ENCODE data around the gene BRD3OS.
"Not testable (repeated sequence)": the region's sequence is repeated elsewhere in the genome, so short reads cannot be mapped to it uniquely, and the experiment has no call there.

BRD3OS gene

DNA sequence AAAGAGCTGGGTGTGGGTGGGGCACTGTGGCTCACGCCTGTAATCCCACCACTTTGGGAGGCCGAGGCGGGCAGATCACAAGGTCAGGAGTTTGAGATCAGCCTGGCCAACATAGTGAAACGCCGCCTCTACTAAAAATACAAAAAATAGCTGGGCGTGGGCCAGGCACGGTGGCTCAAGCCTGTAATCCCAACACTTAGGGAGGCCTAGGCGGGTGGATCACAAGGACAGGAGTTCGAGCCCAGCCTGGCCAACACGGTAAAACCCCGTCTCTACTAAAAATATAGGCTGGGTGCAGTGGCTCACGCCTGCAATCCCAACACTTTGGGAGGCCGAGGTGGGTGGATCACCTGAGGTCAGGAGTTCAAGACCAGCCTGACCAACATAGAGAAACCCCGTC lies 36.5 kb upstream of the BRD3OS start:
- DNase-seq (ENCODE audit: low read depth, low spot score) = not testable (repeated sequence)

DNA sequence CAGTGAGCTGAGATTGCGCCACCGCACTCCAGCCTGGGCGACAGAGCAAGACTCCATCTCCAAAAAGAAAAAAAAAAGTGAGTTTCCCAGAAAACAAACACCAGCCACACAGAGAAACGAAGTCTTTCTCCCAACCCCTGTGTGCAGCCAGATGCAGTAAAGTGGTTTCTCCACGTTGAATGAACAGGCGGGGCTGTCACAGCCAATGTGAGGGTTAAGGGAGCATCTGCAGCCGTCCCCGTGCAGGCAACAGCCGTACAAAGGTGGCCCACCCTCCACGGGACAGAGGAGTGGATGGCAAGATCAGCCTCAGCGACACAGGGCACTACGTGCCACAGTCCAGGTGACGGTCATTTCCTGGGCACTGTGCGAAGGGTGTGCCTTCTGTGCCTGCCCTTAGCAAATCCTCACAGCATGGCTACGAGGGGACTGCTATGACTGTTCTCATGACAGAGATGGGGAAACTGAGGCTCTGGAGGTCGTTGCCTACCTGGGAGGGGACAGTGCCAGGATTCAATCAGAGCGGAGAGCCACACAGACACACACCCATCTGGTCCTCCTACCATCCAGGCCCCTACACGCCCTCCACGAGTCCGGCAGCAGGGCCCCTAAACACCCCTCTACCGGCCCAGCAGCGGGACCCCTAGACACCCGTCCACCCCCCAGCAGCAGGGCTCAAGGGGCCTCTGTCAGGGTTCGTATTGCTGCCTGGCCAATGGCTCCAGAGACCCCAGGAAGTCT lies 35.5 kb upstream of the BRD3OS start:
- DNase-seq (ENCODE audit: low read depth, low spot score) = no peak

DNA sequence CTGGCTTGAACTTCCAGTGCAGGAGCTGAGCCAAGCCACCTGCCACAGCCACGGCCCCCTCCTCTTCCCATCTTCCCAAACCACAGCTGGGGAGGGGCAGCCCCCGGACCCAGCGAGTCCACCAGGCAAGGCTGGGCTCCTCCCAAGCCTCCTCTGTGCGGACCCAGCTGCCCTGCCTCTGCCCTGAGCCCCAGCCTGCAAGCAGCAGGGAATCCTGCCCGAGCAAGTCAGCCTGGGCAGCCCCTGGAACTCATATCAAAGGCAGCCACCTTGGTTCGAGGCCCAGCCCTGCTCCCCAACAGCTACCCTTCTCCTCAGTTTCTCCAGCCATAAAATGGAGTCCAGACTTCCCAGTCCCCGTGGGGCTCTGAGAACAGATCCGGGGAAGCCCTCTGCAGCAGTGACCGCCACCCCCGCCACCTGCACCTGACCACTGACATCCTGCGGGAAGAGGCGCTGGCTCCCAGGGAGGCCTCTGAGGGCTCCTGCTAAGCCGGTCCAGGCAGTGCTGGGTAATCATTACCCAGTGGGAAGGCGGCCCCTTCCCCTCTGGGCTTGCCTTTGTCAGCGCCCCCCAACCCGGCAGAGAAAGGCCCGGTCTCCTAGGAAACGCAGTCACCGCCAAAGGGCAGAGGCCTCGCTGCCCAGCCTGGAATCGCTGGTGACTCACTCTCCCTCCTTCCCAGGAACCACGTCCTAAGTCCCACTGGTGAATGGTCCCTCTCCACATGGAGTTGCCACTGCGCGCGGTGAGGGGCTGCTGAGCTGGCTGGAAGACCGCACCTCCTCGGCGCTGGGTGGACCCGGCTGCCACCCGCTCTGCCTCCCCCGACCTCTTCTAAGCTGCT lies 34.7 kb upstream of the BRD3OS start:
- DNase-seq (ENCODE audit: low read depth, low spot score) = no peak

DNA sequence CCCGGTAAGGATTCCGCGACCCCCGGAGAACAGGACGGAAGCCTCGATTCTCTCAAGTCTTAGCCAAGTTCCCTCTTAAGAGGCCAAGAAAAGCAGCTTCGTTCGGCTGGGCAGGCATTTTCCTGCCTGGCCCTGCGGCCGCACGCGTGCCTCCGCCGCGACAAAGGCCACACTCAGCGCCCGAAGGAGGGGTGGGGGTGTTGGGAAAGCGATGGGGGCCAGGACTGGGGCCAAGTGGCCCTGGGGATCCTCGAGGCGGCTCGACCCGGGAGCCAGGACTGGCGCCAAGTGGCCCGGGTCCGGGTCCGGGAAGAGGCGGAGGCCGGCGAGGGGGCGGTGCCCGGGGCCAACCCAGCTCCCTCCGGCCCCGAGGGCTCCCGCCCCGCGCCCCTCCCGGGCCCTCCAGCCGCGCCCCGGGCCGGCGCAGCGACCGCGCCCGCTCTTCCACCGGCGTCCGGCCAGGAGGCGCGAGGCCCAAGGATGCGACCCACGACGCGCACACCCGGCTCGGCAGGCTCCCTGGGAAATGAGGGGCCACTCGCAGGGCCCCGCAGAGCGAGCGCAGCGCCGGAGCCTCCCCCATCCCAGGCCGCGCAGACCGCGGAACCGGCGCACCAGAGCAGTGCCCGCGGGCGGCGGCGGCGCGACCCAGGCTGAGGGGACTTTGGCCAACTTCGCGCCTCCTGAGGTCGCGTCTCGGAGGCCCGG lies 33.9 kb upstream of the BRD3OS start:
- no peak for DNase-seq (ENCODE audit: low read depth, low spot score)

DNA sequence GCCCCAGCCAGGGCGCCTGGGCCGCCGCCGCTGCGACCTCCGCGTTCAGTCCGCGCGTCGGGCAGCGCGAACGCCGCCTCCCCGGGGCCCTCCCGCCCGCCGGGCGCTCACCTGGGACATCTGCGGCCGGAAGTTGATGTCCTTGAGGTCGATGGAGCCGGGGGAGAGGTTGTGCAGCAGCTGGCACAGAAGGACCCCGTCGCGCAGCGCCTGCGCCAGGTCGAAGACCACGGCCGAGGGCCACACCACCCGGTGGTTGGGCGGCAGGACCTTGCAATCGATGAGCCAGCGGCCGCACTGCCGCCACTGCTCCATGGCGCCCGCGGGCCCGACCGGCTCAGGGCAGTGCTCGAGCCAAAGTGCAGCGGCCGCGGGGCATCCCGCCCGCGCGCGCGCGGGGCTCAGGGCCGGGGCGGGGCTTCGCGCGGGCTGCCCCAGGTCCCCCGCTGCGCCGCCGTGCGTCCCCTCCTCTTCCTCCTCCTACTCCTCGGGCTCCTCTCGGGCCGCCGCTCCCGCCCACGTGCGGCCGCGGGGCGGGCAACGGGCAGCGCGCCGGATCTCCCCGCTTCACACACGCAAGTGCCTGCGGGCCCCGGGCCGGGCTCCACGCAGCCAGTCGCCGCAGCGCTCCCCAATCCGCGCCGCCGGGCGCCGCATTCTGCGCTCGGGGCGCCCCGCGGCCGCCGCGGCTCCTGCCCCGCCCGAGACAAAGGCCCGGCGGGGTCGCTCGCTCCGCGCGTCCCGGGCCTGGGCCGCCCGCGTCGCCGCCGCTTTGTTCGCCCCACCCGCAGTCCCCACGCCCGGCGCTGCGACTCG lies 33.1 kb upstream of the BRD3OS start, which contains the start of gene VAV2:
TSS of gene VAV2 (minus strand) at position 361 of the 816 bp plus-strand sequence. CDS start at position 315, 46 bp downstream.
- no peak for DNase-seq (ENCODE audit: low read depth, low spot score)

DNA sequence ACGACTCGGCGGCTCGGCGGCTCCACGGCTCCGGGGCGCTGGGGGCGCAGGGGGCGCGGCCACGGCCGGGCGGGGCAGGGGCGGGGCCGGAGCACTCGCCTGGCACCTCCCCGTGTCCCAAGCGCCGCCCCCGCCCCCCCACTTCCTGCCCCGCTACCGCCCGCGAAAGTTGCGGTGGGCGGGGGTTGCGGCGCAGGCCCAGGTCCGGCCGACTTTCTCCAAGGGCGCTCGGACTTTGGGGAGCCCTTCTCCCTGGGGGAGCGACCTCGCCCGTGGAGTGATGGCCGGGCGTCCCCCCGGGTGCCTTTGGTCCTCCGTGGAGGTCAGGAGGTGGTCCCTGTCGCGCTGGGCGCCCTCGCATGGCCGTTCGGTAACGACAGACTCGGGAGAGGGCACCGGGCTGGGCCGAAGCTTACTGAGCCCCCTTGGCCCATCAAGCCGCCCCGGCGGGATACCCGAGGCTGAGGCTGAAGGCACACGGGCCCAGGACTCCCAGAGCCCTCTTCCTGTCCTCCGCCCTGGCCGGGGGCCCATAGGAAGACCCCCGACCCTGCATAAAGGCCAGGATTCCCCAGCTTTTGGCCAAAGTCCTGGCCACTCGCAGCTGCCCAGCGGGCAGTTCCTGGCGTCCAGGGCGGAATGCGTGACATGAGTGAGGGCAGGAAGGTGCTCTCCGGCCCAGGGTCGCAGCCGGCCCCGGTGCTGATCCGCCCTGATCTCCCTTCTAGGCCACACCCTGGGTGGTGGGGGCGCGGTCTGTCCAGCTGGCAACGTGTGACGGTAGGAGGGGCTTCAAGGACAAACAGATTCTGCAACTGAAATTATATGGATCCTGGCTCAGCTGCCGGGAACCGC lies 32.3 kb upstream of the BRD3OS start:
- DNase-seq (ENCODE audit: low read depth, low spot score) = peak; percentile 60

DNA sequence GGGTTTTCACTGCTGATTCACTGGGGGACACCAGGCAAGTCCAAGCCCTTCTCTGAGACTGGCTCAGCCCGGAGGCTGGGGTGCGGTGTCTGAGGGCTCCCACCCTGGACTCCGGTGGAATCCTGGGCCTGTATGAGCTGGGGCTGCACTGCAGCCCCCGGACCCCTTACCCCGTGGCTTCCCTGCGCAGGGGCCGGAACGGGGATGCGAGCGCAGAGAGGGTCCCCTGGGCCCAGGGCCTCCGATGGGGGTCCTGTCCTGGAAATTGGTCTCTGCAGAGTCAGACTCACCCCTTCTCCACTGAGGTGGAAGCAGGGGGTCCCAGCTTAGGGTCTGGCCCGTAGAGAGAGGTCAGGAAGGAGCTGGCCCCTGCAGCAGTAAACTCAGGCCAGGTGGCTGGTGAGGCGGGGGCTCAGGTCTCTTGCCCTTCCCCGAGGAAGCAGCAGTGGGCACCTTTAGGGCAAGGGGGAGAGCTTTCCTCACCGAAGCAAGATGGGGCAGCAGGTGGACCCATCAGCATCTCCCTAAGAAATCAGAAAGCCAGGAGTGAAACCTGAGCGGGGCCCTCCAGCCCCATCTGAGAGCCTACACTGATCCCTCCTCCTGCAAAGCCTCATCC lies 31.5 kb upstream of the BRD3OS start:
- no peak for DNase-seq (ENCODE audit: low read depth, low spot score)

DNA sequence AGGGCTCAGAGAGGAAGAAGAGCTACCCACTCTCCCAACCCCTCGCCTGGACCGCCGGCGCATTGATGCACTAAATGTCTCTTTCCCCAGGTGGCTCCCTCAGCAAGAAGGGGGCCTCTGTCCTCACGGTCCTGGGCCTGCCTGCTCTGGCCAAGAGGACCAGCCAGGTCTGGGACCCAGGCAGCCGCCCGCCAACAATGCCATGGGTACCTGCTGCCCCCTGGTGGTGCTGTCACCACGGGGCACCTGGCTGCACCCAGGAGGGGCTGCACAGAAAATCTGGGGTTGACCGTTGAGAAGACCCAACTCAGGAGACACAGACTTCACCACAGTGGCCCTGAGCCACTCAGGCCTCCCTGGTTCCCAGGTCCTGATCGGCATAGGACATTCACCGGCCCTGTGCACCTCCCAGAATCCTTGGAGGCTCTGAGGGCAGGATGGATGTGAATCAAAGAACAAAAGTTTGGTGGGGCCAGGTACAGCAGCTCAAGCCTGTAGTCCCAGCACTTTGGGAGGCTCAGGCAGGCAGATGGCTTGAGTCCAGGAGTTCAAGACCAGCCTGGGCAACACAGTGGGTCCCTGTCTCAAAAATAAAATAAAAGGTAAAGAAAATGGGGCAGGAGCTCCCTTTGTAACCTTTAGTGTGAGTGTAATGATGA lies 30.8 kb upstream of the BRD3OS start:
- DNase-seq (ENCODE audit: low read depth, low spot score) = peak; percentile 42

DNA sequence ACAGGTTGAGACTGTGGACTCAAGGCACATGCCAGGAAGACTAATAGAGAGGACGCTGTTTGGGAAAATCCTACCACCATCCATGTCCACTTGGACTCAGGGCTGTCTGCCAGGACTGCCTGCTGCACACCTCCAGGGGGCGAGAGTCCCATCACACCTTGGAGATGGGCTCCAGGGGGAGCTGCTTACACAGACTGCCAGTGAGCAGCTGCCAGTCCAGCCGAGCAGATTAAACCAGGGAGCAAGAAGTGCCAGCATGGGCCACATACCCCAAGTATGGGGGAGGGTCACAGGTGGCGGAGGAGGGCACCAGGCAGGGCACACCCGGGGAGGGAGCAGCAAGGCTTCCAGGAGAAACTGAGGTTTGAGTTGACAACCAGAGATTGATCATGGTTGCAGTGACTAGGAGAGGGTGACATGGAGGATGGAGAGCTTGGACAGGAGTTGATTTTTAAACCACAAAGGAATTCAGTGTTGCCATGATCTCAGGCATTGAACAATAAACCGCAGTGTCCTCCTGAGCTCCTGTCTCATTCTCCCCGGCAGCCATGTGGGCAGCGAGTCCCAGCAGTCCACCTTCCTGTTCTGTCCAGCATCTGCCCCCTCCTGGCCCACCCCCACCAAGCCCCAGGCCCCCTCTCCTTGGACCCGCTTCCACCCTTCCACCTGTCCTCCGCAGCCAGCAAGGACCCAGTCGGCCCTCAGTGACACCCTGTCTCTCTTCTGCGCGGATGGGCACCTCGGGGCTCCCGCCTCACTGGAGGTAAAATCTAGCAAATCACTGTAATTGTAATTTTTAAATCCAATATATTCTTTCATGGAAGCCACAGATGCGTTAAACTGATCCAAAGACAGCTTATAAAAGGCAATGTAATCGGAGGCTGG lies 30.0 kb upstream of the BRD3OS start:
- DNase-seq (ENCODE audit: low read depth, low spot score) = no peak

DNA sequence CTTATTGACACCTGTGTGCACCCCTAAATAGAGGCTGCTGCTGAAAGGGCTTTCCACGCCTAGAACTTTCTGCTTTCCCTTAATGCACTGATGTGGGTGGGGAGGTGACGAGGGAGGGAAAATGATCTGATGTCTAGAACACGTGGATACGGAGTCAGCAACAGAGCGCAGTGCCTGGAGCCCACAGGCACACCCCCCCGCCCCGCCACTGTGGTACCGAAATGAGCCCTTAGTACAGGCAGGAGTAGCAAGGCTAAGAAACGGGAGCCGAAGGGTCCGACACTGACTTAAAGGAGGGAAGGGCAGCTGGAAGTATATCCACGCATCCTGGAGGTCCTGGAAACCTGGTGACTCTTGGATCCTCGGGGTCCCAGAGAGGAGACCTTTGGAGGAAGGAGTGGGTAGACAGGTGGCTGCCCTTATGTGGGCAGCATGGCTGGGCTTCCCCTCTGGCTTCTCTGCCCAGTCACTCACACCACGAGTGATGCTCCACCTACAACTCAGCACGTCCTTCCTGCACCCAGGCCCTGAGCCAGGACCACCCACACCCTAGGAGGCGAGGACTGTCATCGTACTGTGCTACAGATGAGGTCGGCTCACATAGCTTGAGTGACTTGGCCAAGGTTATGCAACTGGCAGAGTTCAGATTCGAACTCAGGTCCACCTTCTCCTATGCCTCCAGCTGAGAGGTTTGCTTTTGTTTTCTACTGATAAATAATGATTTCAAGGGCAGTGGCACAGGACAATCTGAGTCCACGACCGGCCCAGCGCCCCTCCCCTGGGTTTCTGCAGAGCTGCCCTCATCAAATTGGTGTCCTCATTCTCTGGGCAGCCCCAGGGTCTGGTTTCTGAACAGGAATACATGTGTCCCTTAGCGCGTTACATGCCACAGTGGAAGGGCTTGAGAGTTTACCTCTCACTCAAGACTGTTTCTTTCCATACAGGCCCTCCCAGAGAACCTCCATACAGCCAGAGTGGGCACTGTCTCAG lies 28.5 kb upstream of the BRD3OS start:
- DNase-seq (ENCODE audit: low read depth, low spot score) = no peak

DNA sequence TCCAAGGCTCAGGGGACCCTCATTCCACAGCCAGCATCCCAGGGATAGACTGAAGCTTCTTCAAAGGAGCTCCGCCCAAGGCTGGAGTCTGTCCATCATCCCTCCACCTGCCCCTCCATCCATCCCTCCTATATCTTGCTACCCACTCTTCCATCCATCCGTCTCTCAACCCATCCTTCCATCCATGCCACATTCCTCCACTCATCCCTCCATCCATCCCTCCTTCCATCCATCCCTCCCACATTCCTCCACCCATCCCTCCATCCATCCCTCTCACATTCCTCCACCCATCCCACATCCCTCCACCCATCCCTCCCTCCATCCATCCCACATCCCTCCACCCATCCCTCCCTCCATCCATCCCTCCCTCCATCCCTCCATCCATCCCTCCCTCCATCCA lies 27.7 kb upstream of the BRD3OS start:
- DNase-seq (ENCODE audit: low read depth, low spot score) = no peak

DNA sequence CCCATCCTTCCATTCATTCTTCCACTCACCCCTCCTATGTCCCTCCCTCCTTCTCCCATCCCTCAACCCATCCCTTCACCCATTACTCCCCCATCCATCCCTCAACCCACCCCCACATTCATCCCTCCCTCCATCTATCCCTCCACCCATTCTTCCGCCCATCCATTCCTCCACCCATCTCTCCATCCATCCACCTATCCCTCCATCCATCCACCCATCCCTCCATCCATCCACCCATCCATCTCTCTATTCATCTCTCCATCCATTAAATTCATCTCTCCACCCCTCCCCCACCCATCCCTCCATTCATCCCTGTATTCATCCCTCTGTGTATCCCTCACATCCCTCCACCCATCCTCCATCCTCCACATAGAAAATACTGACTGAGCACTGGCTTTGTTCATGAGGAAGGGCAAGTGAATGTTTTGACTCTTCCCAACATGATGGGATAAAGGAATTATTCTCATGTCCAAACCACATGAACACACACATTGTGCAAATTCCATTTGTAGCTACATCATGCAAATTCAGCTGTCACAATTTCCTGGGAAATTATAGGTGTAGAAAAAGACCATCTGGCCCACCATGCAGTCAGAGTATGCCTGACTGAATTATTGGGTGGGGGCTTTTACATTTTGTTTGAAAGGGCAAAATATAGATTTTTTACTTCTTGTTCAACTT lies 26.2 kb upstream of the BRD3OS start:
- DNase-seq (ENCODE audit: low read depth, low spot score) = no peak

DNA sequence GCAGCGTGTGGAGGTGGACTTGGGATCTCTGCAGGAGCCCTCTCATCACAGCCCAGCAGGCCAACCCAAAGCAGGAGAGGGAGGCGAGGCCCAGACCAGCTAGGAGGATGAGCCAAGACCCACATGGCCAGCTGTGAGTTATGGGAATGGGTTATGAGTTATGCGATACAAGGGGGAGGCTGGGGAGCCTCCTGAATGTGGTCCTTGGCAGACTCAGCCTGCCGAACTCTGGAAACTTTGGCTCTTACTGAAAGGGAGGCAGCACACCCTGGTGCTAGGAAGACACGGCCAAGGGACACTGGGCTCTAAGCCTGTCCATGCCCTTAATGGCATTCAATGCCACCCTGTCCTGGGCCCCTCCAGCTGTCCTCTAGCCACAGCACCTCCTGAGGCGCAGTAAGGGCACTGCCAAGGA lies 25.4 kb upstream of the BRD3OS start:
- DNase-seq (ENCODE audit: low read depth, low spot score) = no peak

DNA sequence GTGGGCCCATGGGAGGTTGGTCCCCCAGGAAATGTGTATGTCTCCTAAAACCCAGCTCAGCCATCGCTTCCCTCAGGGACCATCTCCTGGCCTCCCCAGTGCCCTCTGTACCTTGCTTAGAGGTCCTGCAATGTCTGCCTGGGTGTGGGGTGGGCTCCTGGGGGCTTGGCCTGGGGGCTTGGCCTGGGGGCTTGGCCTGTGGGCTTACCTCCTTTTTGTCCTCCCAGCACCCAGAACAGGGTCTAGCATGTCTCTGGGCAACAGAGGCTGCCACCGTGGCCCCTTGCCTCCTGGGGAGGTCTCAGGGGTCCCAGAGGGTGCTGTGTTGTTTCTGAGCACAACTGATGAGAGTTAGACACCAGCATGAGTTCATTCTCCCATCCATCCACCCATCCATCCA lies 22.5 kb upstream of the BRD3OS start:
- DNase-seq (ENCODE audit: low read depth, low spot score) = no peak

DNA sequence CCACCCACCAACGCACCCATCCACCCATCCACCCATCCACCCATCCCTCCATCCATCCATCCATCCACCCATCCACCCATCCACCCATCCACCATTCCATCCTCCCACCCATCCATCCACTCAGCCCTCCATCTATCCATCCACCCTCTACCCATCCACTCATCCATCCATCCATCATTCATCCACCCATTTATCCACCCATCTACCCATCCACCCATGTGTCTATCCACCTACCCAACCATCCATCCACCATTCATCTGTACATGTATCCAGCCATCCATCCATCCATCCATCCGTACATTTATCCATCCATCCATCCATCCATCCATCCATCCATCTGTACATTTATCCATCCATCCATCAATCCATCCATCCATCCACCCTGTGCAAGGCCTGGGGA lies 22.0 kb upstream of the BRD3OS start:
- no peak for DNase-seq (ENCODE audit: low read depth, low spot score)

DNA sequence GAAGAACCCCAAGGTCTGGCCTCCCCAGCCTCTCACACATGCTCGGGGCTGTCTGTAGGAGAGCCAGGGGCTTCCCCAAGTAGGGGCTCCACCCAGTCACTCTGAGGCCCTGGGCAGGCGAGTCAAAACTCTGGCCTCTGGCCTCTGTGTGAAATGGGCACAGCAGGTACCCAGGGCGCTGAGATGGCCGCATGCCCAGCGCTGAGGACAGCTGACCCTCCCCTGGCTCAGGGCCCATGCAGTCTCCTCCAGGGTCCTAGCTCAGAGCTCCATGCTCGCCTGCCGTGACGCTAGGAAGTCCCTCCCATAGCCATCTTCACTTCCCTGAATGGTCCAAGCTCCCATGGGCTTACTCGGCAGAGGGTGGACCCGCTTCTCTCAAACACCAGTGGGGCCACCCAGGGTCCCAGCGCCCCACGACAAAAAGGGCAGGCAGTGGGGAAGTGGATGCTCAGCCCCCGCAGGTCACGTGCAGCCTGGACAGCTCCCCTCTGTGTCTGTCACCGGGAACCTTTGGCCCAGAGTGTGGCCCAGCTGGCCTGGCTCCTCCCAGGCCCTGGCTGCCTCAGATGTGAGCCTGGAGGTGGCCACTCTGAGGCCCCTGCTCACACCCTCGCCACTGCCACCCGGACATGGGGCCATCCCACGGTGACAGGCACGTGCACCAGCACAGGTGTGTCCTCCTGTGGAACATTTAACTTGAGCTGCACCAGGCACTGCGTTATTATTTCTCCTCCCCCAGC lies 21.0 kb upstream of the BRD3OS start:
- DNase-seq (ENCODE audit: low read depth, low spot score) = no peak
